Cardiac muscle cell (in vitro differentiated cells and primary cell): ENCODE data around the gene TRIM24. TPM values are rescaled to one million over a fixed set of nuclear protein-coding genes. Genes with fewer than 3 reads are reported as not detected.

Source experiments
- DNase-seq, 2 donors: peaks; one replicate each; pipeline versions ENCODE4 v3.0.0 to v3.0.0-alpha.2; 2010 to 2017; ENCODE audit warnings: low read depth in 1 of 2, low spot score in 1 of 2
- H3K27ac ChIP-seq: fragments of 200-600 bp; sonication (generic); 2 replicates; pipeline ENCODE4 v1.5.1; 2016
- H3K27me3 ChIP-seq: fragments of 200-600 bp; sonication (generic); 2 replicates; pipeline ENCODE4 v1.6.0; 2016; ENCODE audit warnings: control low read depth
- H3K36me3 ChIP-seq: fragments of 200-600 bp; sonication (generic); 2 replicates; pipeline ENCODE4 v1.5.1; 2016; ENCODE audit warnings: control low read depth
- H3K4me1 ChIP-seq: fragments of 200-600 bp; sonication (generic); 2 replicates; pipeline ENCODE4 v1.8.1; 2017; ENCODE audit warnings: low read depth, mild to moderate bottlenecking, mixed run types
- H3K4me3 ChIP-seq: fragments of 200-600 bp; sonication (generic); 2 replicates; pipeline ENCODE4 v1.5.1; 2016; ENCODE audit warnings: mild to moderate bottlenecking
- H3K9me3 ChIP-seq: fragments of 200-600 bp; sonication (generic); 2 replicates; pipeline ENCODE4 v1.5.1; 2017; ENCODE audit warnings: low read depth, mild to moderate bottlenecking, control low read depth
- CTCF ChIP-seq: IDR thresholded peaks from 2 replicates; pipeline ENCODE4 v1.5.1; 2012; ENCODE audit warnings: low read depth, mild to moderate bottlenecking, low read length
- polyA plus RNA-seq: library from polyadenylated mRNA; unstranded; fragments of >200 nt; fragmentation: Nextera tagmentation; extraction: Ambion mirVana; gene quantifications from 2 replicates; pipeline ENCODE4 v1.2.1, GENCODE V29; 2016
- total RNA-seq: library from RNA; depleted of rRNA; stranded (reverse); fragments of >200 nt; gene quantifications from 2 replicates; pipeline ENCODE4 v1.2.3, GENCODE V29; 2016

Gene TRIM24
- total and polyA plus RNA-seq, 2 experiments from 2014 or later, result 99.2 to 113 TPM

GRCh38 chr7:138468244-138469123 lies 8.4 kb downstream of the TRIM24 start:
- H3K36me3 ChIP-seq, result peaks cover 5% of the 10 kb centered on the region
- no peak for TF ChIP-seq CTCF
- H3K9me3 ChIP-seq, result no peaks in the 10 kb centered on the region
- no peak overlapping the region for H3K4me3 ChIP-seq
- no peaks in the 10 kb centered on the region for H3K27me3 ChIP-seq
- peak overlapping the region; percentile 64 for H3K27ac ChIP-seq
- peaks cover 51% of the 10 kb centered on the region for H3K4me1 ChIP-seq
- peak in 1 of 2 donors; percentile 71 for DNase-seq

- Histone ChIP-seq H3K27me3 (no peaks in the 10 kb centered on the region), H3K4me1 (peaks cover 47% of the 10 kb centered on the region), H3K36me3 (no peaks in the 10 kb centered on the region), H3K4me3 (no peak overlapping the region), H3K27ac (peak overlapping the region; percentile 34), H3K9me3 (no peaks in the 10 kb centered on the region)
- no peak for TF ChIP-seq CTCF
- DNase-seq, result no peak
Observed at GRCh38 chr7:138470391-138471157, 10.5 kb downstream of the TRIM24 start.

- TF ChIP-seq CTCF, result no peak
- DNase-seq, result no peak
- H3K4me3 ChIP-seq, result no peak overlapping the region
- no peaks in the 10 kb centered on the region for H3K9me3 ChIP-seq
- H3K27me3 ChIP-seq, result no peaks in the 10 kb centered on the region
- peak overlapping the region; percentile 89 for H3K27ac ChIP-seq
- peaks cover 46% of the 10 kb centered on the region for H3K4me1 ChIP-seq
- H3K36me3 ChIP-seq, result no peaks in the 10 kb centered on the region
Observed at GRCh38 chr7:138472292-138473079, 12.4 kb downstream of the TRIM24 start.

- Histone ChIP-seq H3K27ac (no peak overlapping the region), H3K36me3 (no peaks in the 10 kb centered on the region), H3K4me3 (no peak overlapping the region), H3K9me3 (no peaks in the 10 kb centered on the region), H3K4me1 (peaks cover 37% of the 10 kb centered on the region), H3K27me3 (no peaks in the 10 kb centered on the region)
- TF ChIP-seq CTCF, result no peak
- no peak for DNase-seq
Observed at GRCh38 chr7:138475377-138475776, 15.3 kb downstream of the TRIM24 start.

GRCh38 chr7:138477081-138477578 lies 17.1 kb downstream of the TRIM24 start:
- TF ChIP-seq CTCF, result no peak
- Histone ChIP-seq H3K9me3 (no peaks in the 10 kb centered on the region), H3K4me1 (peaks cover 22% of the 10 kb centered on the region), H3K27ac (peak overlapping the region; percentile 52), H3K36me3 (no peaks in the 10 kb centered on the region), H3K27me3 (no peaks in the 10 kb centered on the region), H3K4me3 (no peak overlapping the region)
- DNase-seq, result no peak
